Liver (tissue), 9 donors: Measurements from ENCODE around the gene ATP2C2. TPM values are rescaled to one million over a fixed set of nuclear protein-coding genes. Genes with fewer than 3 reads are reported as not detected.

Experiments
- DNase-seq: peaks from one replicate; pipeline ENCODE4 v3.0.0-alpha.2; 2017; ENCODE audit warnings: low spot score
- H3K27ac ChIP-seq, 2 donors: one replicate each; pipeline ENCODE4 v1.7.0; 2013; ENCODE audit warnings: inconsistent platforms in 2 of 2, low read length in 2 of 2, control low read depth in 1 of 2, low read depth in 1 of 2, mild to moderate bottlenecking in 1 of 2
- H3K27me3 ChIP-seq, 4 donors: one replicate each; pipeline versions ENCODE4 v1.6.1 to v1.7.0; 2013; ENCODE audit warnings: low read length in 3 of 4, inconsistent platforms in 1 of 4, mild to moderate bottlenecking in 1 of 4, moderate library complexity in 1 of 4; ENCODE audit not compliant: control insufficient read depth in 4 of 4, insufficient read depth in 4 of 4
- H3K36me3 ChIP-seq, 4 donors: one replicate each; pipeline versions ENCODE4 v1.6.1 to v1.7.0; 2013; ENCODE audit warnings: low read length in 3 of 4, mild to moderate bottlenecking in 3 of 4, low read depth in 1 of 4, moderate library complexity in 1 of 4; ENCODE audit not compliant: control insufficient read depth in 4 of 4, insufficient read depth in 3 of 4
- H3K4me1 ChIP-seq, 4 donors: one replicate each; pipeline versions ENCODE4 v1.6.1 to v1.7.0; 2013; ENCODE audit warnings: low read length in 3 of 4, mild to moderate bottlenecking in 3 of 4, moderate library complexity in 1 of 4; ENCODE audit not compliant: control insufficient read depth in 4 of 4, insufficient read depth in 4 of 4
- H3K4me3 ChIP-seq, 3 donors: one replicate each; pipeline versions ENCODE4 v1.6.1 to v1.7.0; 2013; ENCODE audit warnings: low read length in 3 of 3, control low read depth in 1 of 3, low read depth in 1 of 3, mild to moderate bottlenecking in 1 of 3
- H3K9ac ChIP-seq, 2 donors: one replicate each; pipeline ENCODE4 v1.7.0; 2013; ENCODE audit warnings: low read length in 2 of 2, mild to moderate bottlenecking in 2 of 2, moderate library complexity in 2 of 2, control low read depth in 1 of 2, low read depth in 1 of 2
- H3K9me3 ChIP-seq, 4 donors: one replicate each; pipeline versions ENCODE4 v1.6.1 to v1.7.0; 2013; ENCODE audit warnings: low read length in 3 of 4; ENCODE audit not compliant: control insufficient read depth in 4 of 4
- EGR1 ChIP-seq, 2 donors: IDR thresholded peaks; 2 replicates each; pipeline ENCODE4 v1.6.1; 2016 to 2018; ENCODE audit warnings: antibody characterized with exemption in 2 of 2, low read depth in 2 of 2
- FOXA1 ChIP-seq: IDR thresholded peaks from 2 replicates; pipeline ENCODE4 v1.6.1; 2016; ENCODE audit warnings: antibody characterized with exemption
- GABPA ChIP-seq, 2 donors: IDR thresholded peaks in 1 of 2; conservative IDR thresholded peaks in 1 of 2; 2 replicates each; pipeline ENCODE4 v1.6.1; 2016; ENCODE audit warnings: antibody characterized with exemption in 2 of 2, mild to moderate bottlenecking in 1 of 2, moderate library complexity in 1 of 2
- HNF4A ChIP-seq, 2 donors: conservative IDR thresholded peaks; 2 replicates each; pipeline ENCODE4 v1.6.1; 2016; ENCODE audit warnings: antibody characterized with exemption in 2 of 2, mild to moderate bottlenecking in 2 of 2
- HNF4G ChIP-seq: IDR thresholded peaks from 2 replicates; pipeline ENCODE4 v1.6.1; 2016; ENCODE audit warnings: antibody characterized with exemption
- JUND ChIP-seq, 2 donors: IDR thresholded peaks; 2 replicates each; pipeline ENCODE4 v1.6.1; 2016; ENCODE audit warnings: antibody characterized with exemption in 2 of 2
- NR2F2 ChIP-seq: IDR thresholded peaks from 2 replicates; pipeline ENCODE4 v1.6.1; 2016; ENCODE audit warnings: antibody characterized with exemption
- RAD21 ChIP-seq, 2 donors: IDR thresholded peaks; 2 replicates each; pipeline ENCODE4 v1.6.1; 2016; ENCODE audit warnings: antibody characterized with exemption in 2 of 2, mild to moderate bottlenecking in 2 of 2
- RXRA ChIP-seq, 2 donors: IDR thresholded peaks; 2 replicates each; pipeline ENCODE4 v1.6.1; 2017 to 2018; ENCODE audit warnings: antibody characterized with exemption in 2 of 2, mild to moderate bottlenecking in 1 of 2
- SP1 ChIP-seq: IDR thresholded peaks from 2 replicates; pipeline ENCODE4 v1.6.1; 2018; ENCODE audit warnings: antibody characterized with exemption, mild to moderate bottlenecking
- TAF1 ChIP-seq: conservative IDR thresholded peaks from 2 replicates; pipeline ENCODE4 v1.6.1; 2016; ENCODE audit warnings: antibody characterized with exemption, mild to moderate bottlenecking
- YY1 ChIP-seq: IDR thresholded peaks from 2 replicates; pipeline ENCODE4 v1.6.1; 2016; ENCODE audit warnings: antibody characterized with exemption, mild to moderate bottlenecking
- WGBS: extraction: QIAGEN DNeasy Blood & Tissue Kit; methylation state at CpG from one replicate; pipeline ENCODE4 v1.1.7; 2013; 5-methylcytosine and 5-hydroxymethylcytosine counted together
- polyA plus RNA-seq, 2 donors: library from polyadenylated mRNA; stranded (reverse) in 1 of 2; unstranded in 1 of 2; fragments of 200-250 nt in 1 of 2; fragments of >200 nt in 1 of 2; fragmentation: Nextera tagmentation in 1 of 2; extraction: Ambion mirVana in 1 of 2; gene quantifications; one replicate each; pipeline versions ENCODE4 v1.2.1 to v1.2.3, GENCODE V29; 2013 to 2015
- total RNA-seq, 2 donors: library from RNA; depleted of rRNA; stranded (reverse); fragments of >200 nt; gene quantifications; one replicate each; pipeline ENCODE4 v1.2.3, GENCODE V29; 2014
- TF ChIP-seq, protein P1 (sequence below): IDR thresholded peaks from 2 replicates; pipeline ENCODE4 v1.6.1; 2016; ENCODE audit warnings: antibody characterized with exemption
- TF ChIP-seq, protein P2 (sequence below): fragments of 150-350 bp; IDR thresholded peaks from 2 replicates; pipeline ENCODE4 v1.5.1; 2017; ENCODE audit warnings: improper control_type of control experiment, low read depth, low read length; ENCODE audit not compliant: missing input control
- TF ChIP-seq, protein P3 (sequence below): IDR thresholded peaks from 2 replicates; pipeline ENCODE4 v1.6.1; 2016; ENCODE audit warnings: antibody characterized with exemption
- TF ChIP-seq, protein P4 (sequence below): IDR thresholded peaks from 2 replicates; pipeline ENCODE4 v1.6.1; 2016; ENCODE audit warnings: antibody characterized with exemption, mild to moderate bottlenecking
- donor health status: healthy.
- donor health status: healthy.
- donor health status: healthy.
- donor health status: healthy.
- donor health status: healthy.

ATP2C2 gene
- total and polyA plus RNA-seq, 4 donors = 0.05 to 0.33 (median 0.22) TPM

DNA sequence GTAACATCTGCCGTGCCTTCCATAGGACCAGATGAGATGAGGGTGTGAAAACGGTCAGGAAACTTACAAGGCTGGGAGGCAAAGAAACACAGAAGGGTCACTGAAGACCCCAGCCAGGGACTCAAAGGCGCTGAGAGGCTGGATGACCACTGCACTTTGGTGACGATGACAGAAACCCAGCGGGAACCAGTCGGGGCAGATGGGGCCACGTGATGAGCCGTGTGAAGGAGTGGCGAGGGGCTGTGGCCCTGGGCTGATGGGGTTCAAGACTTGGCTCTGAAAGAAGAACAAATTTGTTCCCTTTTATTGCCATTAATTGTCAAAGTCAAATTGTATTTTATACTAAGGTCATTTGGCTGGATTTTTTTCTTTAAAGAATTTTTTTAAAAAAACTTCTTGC lies 28.6 kb upstream of the ATP2C2 start (continued):
- TF ChIP-seq, protein P1, sequence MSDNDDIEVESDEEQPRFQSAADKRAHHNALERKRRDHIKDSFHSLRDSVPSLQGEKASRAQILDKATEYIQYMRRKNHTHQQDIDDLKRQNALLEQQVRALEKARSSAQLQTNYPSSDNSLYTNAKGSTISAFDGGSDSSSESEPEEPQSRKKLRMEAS = no peak
- TF ChIP-seq FOXA1 (no peak), JUND (IDR thresholded peaks at IDR 0.05) (no peak), NR2F2 (no peak), HNF4G (no peak), EGR1 (IDR thresholded peaks at IDR 0.05; ENCODE audit: low read depth in 2 of 2) (no peak), YY1 (no peak)
- TF ChIP-seq, protein P2, sequence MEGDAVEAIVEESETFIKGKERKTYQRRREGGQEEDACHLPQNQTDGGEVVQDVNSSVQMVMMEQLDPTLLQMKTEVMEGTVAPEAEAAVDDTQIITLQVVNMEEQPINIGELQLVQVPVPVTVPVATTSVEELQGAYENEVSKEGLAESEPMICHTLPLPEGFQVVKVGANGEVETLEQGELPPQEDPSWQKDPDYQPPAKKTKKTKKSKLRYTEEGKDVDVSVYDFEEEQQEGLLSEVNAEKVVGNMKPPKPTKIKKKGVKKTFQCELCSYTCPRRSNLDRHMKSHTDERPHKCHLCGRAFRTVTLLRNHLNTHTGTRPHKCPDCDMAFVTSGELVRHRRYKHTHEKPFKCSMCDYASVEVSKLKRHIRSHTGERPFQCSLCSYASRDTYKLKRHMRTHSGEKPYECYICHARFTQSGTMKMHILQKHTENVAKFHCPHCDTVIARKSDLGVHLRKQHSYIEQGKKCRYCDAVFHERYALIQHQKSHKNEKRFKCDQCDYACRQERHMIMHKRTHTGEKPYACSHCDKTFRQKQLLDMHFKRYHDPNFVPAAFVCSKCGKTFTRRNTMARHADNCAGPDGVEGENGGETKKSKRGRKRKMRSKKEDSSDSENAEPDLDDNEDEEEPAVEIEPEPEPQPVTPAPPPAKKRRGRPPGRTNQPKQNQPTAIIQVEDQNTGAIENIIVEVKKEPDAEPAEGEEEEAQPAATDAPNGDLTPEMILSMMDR = no peak

DNA sequence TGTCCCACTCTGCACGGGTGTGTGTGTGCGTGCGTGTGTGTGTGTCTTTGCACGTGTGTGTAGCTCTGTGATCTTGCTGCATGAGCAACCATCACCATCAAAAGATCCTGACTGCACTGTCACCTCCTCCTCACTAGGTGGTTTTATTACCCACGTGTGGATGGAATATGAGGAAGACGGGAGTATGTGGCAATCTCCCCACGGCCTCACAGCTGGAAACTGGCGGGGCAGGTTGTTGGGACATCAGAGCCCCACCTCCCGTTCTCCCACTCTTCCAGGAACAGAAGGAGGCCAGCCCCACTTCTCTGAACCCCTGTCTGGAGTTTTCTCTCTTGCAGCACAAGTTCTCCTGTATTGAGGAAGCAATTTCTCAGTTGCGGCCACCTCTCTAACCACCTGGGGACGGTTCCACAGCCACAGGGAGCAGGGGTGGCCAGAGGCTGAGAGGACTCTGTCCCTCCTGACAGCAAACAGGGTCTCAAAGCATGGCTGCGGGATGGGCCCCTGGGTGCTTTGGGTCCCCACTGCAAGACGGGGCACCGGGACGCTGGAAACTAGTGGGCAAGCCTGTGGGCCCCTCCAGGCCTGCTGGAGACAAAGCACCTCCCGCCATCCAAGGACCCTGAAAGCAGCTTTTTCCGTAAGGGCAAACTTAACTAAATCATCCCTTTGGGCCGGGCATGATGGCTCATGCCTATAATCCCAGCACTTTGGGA lies 27.9 kb upstream of the ATP2C2 start:
- H3K4me3 ChIP-seq = no peak overlapping the region
- 71% methylated on average over 18 of the region's 18 CpGs for WGBS
- H3K4me1 ChIP-seq = no peaks in the 10 kb centered on the region
- no peaks in the 10 kb centered on the region for H3K9me3 ChIP-seq
- no peak for DNase-seq
- H3K9ac ChIP-seq = no peak overlapping the region
- H3K27ac ChIP-seq = no peak overlapping the region
- TF ChIP-seq RAD21 (IDR thresholded peaks at IDR 0.05) (no peak), RXRA (IDR thresholded peaks at IDR 0.05) (no peak), TAF1 (no peak), NR2F2 (no peak), SP1 (no peak), HNF4A (conservative IDR thresholded peaks at IDR 0.05) (no peak), YY1 (no peak), GABPA (IDR thresholded peaks at IDR 0.05 in 1 of 2, conservative IDR thresholded peaks at IDR 0.05 in 1 of 2) (no peak), JUND (IDR thresholded peaks at IDR 0.05) (no peak), HNF4G (no peak), FOXA1 (no peak)
- TF ChIP-seq, protein P2 = no peak
- TF ChIP-seq, protein P1 = no peak
- TF ChIP-seq, protein P3, sequence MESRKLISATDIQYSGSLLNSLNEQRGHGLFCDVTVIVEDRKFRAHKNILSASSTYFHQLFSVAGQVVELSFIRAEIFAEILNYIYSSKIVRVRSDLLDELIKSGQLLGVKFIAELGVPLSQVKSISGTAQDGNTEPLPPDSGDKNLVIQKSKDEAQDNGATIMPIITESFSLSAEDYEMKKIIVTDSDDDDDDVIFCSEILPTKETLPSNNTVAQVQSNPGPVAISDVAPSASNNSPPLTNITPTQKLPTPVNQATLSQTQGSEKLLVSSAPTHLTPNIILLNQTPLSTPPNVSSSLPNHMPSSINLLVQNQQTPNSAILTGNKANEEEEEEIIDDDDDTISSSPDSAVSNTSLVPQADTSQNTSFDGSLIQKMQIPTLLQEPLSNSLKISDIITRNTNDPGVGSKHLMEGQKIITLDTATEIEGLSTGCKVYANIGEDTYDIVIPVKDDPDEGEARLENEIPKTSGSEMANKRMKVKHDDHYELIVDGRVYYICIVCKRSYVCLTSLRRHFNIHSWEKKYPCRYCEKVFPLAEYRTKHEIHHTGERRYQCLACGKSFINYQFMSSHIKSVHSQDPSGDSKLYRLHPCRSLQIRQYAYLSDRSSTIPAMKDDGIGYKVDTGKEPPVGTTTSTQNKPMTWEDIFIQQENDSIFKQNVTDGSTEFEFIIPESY = no peak
- TF ChIP-seq, protein P4, sequence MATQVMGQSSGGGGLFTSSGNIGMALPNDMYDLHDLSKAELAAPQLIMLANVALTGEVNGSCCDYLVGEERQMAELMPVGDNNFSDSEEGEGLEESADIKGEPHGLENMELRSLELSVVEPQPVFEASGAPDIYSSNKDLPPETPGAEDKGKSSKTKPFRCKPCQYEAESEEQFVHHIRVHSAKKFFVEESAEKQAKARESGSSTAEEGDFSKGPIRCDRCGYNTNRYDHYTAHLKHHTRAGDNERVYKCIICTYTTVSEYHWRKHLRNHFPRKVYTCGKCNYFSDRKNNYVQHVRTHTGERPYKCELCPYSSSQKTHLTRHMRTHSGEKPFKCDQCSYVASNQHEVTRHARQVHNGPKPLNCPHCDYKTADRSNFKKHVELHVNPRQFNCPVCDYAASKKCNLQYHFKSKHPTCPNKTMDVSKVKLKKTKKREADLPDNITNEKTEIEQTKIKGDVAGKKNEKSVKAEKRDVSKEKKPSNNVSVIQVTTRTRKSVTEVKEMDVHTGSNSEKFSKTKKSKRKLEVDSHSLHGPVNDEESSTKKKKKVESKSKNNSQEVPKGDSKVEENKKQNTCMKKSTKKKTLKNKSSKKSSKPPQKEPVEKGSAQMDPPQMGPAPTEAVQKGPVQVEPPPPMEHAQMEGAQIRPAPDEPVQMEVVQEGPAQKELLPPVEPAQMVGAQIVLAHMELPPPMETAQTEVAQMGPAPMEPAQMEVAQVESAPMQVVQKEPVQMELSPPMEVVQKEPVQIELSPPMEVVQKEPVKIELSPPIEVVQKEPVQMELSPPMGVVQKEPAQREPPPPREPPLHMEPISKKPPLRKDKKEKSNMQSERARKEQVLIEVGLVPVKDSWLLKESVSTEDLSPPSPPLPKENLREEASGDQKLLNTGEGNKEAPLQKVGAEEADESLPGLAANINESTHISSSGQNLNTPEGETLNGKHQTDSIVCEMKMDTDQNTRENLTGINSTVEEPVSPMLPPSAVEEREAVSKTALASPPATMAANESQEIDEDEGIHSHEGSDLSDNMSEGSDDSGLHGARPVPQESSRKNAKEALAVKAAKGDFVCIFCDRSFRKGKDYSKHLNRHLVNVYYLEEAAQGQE = no peak
- H3K36me3 ChIP-seq = no peaks in the 10 kb centered on the region
- H3K27me3 ChIP-seq = no peaks in the 10 kb centered on the region
